BJ (cell line): ENCODE measurements around the gene STRN3. TPM values are rescaled to one million over a fixed set of nuclear protein-coding genes. Genes with fewer than 3 reads are reported as not detected.

Experiments used
- CTCF ChIA-PET: fragments of 350-600 bp; formaldehyde crosslinking; extraction: SDS; loops from one replicate; lab custom pipeline; 2021; ENCODE audit warnings: antibody characterized with exemption, inconsistent platforms; lab: Yijun Ruan, JAX
- POLR2A ChIA-PET: fragments of 300-600 bp; sonication (Branson Sonifier 250); formaldehyde crosslinking; extraction: SDS; loops from one replicate; lab custom pipeline; 2021; ENCODE audit warnings: antibody characterized with exemption; lab: Charles Lee
- DNase-seq: peaks from one replicate; pipeline ENCODE4 v3.0.0-alpha.2; 2011; ENCODE audit warnings: low read depth
- H3K27me3 ChIP-seq: 2 replicates; pipeline ENCODE4 v1.6.0; 2011; ENCODE audit warnings: low read length; ENCODE audit not compliant: control insufficient read depth, insufficient read depth
- H3K36me3 ChIP-seq: 2 replicates; pipeline ENCODE4 v1.5.1; 2011; ENCODE audit warnings: low read length; ENCODE audit not compliant: control insufficient read depth, insufficient read depth
- H3K4me3 ChIP-seq: 2 replicates; pipeline ENCODE4 v1.5.1; 2011; ENCODE audit warnings: low read depth, mild to moderate bottlenecking, control low read depth, low read length
- CTCF ChIP-seq: IDR thresholded peaks from 2 replicates; pipeline ENCODE4 v1.5.1; 2011; ENCODE audit warnings: low read depth, mild to moderate bottlenecking, control low read depth, inconsistent platforms, low read length, moderate library complexity; ENCODE audit not compliant: insufficient read depth
- polyA plus RNA-seq: library from polyadenylated mRNA; depleted of rRNA; stranded (reverse); fragments of >200 nt; gene quantifications from 2 replicates; pipeline ENCODE4 v1.2.3, GENCODE V29; 2011

Gene STRN3
- polyA plus RNA-seq, 1 experiment: 14.8 TPM

- POLR2A ChIA-PET: interaction anchor here (0.6 kb wide), 2 partner anchors 14 to 31 kb away, joined by 3 to 5 read pairs; no protein-coding TSS in a partner anchor
- peak; percentile 82 for DNase-seq
- Histone ChIP-seq H3K36me3 (no peaks in the 10 kb centered on the region), H3K27me3 (no peaks in the 10 kb centered on the region), H3K4me3 (peak overlapping the region; percentile 98)
- CTCF ChIA-PET: interaction anchor here (0.8 to 1.3 kb wide), 4 partner anchors 42 to 95 kb away, joined by 3 read pairs; no protein-coding TSS in a partner anchor
- TF ChIP-seq CTCF: no peak
Observed at GRCh38 chr14:31026450-31027235, 464 bp upstream of the STRN3 start.

- no peaks in the 10 kb centered on the region for H3K36me3 ChIP-seq
- peak within 1 kb of the TSS; percentile 98 for H3K4me3 ChIP-seq
- ChIA-PET POLR2A (no interaction called here), CTCF (interaction anchor here (1.0 to 1.3 kb wide), 2 partner anchors 41 to 96 kb away, joined by 3 read pairs; no protein-coding TSS in a partner anchor)
- no peak for TF ChIP-seq CTCF
- no peaks in the 10 kb centered on the region for H3K27me3 ChIP-seq
- no peak for DNase-seq
Observed at GRCh38 chr14:31025367-31026076, 657 bp downstream of the STRN3 start, which contains the start of gene AP4S1. TSS of gene AP4S1 (plus strand) at chr14:31025649. CDS start at chr14:31066197, 40,548 bp downstream.

- Histone ChIP-seq H3K4me3 (peak overlapping the region; percentile 98), H3K36me3 (no peaks in the 10 kb centered on the region), H3K27me3 (no peaks in the 10 kb centered on the region)
- ChIA-PET CTCF (no interaction called here), POLR2A (no interaction called here)
- DNase-seq: no peak
- no peak for TF ChIP-seq CTCF
Observed at GRCh38 chr14:31024577-31025366, 1.4 kb downstream of the STRN3 start.

- TF ChIP-seq CTCF: no peak
- POLR2A ChIA-PET: interaction anchor here (0.5 kb wide), 1 partner anchor 38 kb away, joined by 4 read pairs; no protein-coding TSS in a partner anchor
- H3K27me3 ChIP-seq: no peaks in the 10 kb centered on the region
- H3K4me3 ChIP-seq: peak overlapping the region; percentile 98
- no peaks in the 10 kb centered on the region for H3K36me3 ChIP-seq
- no peak for DNase-seq
- CTCF ChIA-PET: no interaction called here
Observed at GRCh38 chr14:31024010-31024480, 2.1 kb downstream of the STRN3 start.
